Left renal pelvis (tissue), 4 donors: ENCODE results near the gene ANK3. TPM values are rescaled to one million over a fixed set of nuclear protein-coding genes. Genes with fewer than 3 reads are reported as not detected.

Source experiments
- DNase-seq, 4 donors: peaks; one replicate each; pipeline ENCODE4 v3.0.0-alpha.2; 2013; ENCODE audit warnings: low read depth in 4 of 4, low spot score in 3 of 4
- polyA plus RNA-seq, 4 donors: library from polyadenylated mRNA; unstranded; fragments of 120-200 nt; gene quantifications; one replicate each; pipeline ENCODE4 v1.2.1, GENCODE V29; 2013; ENCODE audit not compliant: insufficient read length in 4 of 4

ANK3 gene
- polyA plus RNA-seq, 4 donors, result 36.8 to 150 (median 136) TPM

- no peak for DNase-seq
Measured at GRCh38 chr10:60350400-60350799, 39.3 kb downstream of the ANK3 start.

- DNase-seq, result no peak
Measured at GRCh38 chr10:60349426-60349825, 40.2 kb downstream of the ANK3 start.

DNA sequence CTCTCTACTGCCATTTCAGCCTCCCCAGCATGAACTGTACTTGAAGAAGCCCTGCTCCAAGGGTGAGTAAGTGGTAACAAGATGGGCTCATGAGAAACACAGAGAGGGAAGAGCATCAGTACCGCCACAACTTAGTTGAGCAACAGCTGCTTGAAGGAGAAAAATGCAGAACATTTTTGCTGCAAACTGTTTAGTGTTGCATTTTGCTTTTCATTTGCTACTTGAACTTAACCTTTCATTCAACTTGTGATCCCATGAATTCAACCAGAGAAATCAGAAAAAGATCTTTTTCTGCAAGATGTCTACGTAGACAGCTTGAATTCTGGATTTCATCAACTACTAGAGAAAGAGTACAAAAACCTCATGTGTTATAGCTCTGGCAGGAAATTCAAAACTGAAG, 40.7 kb downstream of the ANK3 start:
- DNase-seq, result no peak

DNA sequence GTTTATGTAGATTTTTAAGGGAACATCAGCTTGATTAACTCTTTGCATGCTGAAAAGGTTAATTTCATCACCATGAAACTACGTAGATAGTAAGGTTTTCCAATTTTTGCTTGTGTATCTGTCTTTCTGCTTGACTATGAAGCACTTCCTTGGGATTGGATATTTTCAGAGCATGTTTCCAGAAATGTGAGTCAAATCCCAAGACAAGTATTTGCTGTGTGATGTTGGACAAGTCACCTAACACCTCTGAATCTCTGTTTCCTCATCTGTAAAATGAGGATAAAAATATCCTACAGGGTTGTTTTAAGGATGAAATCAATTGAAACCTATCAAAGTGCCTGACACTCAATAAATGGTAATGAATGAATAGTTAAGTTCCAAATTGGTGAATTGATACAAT, 42.4 kb downstream of the ANK3 start:
- no peak for DNase-seq

GRCh38 chr10:60346661-60347060, 43.0 kb downstream of the ANK3 start:
- DNase-seq, result no peak

DNA sequence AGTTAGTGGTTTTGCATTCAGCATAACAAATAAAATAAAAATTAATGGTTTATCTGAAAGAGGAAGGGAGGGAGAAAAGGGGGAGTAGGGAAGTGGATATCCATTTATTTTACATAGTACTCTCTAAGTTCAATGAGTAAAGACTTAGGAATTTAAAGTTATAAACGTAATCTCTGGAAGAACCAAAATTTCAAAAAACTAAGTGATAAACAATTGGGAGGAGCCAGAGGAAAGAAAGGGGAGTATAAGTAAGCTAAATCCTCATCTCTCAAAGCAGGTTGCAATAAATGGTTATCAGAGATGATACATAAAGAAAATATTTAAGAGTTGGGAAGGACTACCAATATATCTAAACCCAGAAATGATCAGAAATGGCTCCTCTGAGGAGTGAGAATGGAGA, 46.4 kb downstream of the ANK3 start:
- DNase-seq, result no peak

GRCh38 chr10:60341969-60342368, 47.7 kb downstream of the ANK3 start:
- DNase-seq, result no peak

GRCh38 chr10:60340973-60341372, 48.7 kb downstream of the ANK3 start:
- DNase-seq, result no peak

DNA sequence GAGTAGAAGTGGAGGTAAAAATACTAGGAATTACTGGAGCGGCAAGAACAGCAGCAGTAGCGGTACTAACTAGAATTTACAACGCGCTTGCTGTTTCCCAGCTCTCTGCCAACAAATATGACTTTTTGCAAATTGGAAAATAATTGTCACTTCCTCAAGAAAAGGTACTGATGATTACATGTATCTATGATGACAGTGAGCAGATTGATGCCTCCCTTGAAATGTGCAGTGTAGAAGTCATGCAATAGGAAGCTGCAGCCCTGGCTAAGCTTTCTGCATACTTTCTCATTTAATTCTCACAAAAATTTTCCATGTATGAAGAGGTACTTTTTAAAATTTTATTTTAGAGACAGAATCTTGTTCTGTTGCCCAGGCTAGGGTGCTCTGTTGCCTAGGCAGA, 49.9 kb downstream of the ANK3 start:
- no peak for DNase-seq

- no peak for DNase-seq
Measured at GRCh38 chr10:60338786-60339185, 50.9 kb downstream of the ANK3 start.

DNA sequence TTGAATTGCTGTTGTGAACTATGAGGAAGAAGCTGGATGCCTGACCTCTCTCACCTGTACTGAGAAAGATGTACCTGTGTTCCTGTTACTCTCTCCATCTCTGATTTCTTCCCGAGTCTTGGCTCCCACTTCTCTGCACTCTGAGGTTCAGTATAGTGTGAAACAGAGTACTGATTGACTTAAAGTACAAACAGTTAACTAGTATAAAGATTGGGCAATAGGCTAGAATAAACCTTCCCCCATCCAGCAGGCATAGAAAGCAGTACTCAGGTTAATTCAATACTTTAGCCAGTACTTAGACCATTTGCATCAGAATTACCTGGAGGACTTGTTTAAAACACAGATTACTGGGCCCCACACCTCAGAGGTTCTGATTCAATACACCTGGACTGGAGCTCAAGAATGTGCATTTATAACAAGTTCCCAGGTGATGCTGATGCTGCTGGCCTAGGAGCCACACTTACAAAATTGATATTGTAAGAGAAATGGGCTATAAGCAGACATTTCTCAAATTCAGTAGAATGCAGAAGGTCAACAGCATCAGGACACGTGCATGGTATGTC, 51.6 kb downstream of the ANK3 start:
- DNase-seq, result no peak

- DNase-seq, result no peak
Measured at GRCh38 chr10:60336901-60337630, 52.6 kb downstream of the ANK3 start.

- DNase-seq, result no peak
Measured at GRCh38 chr10:60335708-60336107, 54.0 kb downstream of the ANK3 start.

DNA sequence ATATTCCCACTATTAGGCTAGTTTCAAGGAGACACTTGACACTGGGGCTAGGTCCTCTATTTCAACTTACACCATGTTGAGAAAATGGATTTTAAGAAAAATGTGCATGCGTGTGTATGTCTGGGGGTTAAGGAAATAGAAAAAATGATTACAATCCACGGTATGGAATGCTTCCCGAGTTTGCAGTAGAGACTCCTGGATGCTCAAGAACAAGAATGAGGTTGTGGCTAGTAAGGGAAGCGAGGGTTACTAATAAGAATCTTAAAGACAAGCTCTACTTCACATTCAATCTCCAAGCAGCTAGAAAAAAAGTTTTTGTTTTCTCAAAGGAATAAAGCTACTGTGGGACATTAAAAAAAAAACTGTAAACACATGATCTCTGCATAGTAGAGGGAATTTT, 54.7 kb downstream of the ANK3 start:
- no peak for DNase-seq

DNA sequence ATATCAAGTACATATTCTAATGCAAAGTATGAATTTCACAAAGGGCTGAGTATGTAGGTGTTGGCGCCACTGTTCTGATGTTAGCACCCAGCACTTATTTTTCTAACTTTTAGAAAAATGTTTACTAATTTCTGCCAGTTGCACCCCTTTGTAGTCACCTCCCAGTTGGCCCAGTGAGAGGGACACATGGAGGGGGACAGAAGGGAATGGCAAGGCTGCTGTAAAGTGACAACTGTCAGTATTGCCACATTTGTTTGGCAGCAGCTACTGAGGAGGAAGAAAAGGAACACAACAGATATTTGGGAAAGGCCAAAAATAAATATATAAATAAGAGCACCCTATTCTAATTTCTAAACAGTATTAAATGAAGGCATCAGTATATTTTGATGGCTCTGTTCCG, 57.3 kb downstream of the ANK3 start:
- DNase-seq, result no peak

- DNase-seq, result no peak
Measured at GRCh38 chr10:60331886-60332285, 57.8 kb downstream of the ANK3 start.

DNA sequence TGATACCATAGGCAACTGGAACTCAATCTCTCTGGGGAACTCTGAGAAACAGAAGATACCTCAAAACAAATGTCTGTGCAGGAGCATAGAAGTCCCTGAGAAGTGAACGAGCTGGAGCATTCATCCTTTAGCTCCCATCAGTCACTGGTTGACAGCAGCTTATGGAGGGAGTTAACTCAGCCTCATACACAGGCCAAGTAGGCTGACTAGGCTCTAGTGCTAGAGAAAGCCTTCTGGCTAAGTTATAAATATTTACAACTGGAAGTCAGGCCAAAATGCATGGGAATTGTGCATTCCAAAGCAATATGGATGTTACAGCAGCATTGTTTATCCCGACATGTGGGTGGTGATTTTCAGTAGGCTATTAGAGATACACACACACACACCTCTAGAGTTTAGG, 66.5 kb downstream of the ANK3 start:
- no peak for DNase-seq

DNA sequence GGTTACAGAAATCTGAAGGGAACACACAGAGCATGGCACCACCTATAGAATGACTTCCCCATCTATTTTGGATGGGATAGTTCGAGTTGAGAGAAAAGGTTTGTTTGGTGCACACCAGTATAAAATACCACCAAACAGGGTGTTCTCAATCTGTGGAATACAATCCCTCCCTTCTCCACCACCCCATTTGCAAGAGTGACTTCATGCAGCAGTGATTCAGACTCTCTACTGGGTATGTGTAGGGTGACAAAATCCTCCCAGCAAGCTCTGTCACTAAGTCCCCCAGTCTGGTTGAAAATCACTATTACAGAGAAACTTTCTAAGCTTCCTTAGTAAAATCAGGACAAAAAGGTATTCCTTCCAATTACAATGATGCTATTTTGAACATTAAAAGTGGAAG, 69.0 kb downstream of the ANK3 start:
- DNase-seq, result no peak

- DNase-seq, result no peak
Measured at GRCh38 chr10:60316029-60316428, 73.6 kb downstream of the ANK3 start.

- DNase-seq, result no peak
Measured at GRCh38 chr10:60315311-60315710, 74.4 kb downstream of the ANK3 start.

DNA sequence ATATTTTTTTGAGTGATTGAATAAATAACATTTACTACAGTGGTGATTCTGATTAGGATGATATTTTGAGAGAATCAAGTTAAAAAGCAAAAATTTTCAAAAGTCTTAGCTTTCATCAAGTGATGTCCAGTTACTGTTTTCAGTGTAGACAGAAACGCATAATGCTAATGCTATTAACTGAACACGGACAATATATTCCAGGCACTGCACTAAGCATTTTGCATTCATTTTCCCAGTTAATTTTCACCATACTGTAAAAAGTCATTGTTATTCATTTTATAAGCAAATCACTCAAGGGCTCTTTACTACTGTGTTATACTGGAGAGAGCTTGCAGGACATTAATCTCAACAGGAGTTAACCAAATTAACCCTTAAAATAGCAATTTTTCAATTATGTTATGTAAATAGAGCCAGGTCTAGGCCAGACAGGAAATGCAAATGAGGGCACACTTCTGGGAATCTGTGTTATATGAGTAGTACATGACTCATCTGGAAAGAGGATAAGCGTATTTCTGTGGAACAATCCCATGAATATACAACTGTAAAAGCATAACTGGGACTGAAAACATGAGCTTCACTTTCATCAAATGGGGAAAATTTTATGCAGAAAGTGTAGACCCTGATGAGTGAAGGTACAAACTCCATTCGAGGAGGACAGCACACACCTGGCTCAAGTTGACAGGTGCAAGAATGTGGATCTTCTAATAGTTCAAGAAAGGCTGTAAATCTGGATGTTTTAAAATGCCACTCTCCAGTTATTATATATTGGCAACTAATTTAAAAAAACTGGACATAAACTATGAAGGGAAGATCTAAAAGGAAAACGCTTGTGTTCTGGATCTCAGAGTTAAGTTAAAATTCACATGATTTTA, 75.4 kb downstream of the ANK3 start:
- DNase-seq, result no peak

DNA sequence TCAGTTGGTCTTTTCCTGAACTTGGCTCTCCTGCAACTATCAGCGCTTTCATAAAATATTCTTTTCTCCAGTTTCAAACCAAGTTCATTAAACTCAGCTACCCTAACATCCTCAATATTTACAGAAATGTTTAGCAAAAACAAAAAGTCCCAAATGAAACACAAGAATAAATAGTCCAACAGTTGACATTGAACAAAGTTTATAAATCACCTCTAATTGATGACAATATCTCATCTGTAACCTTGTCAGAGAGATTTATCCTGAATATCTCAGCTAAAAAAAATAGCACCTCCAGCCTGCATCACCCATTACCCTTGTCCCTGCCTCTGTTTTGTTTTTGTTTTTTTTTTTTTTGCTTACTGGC, 76.1 kb downstream of the ANK3 start:
- DNase-seq, result no peak
